SU-DHL-6 (cell line): ENCODE measurements around the gene CAV1.

Source experiments
- CTCF ChIP-seq: fragments of 200-600 bp; sonication (generic); IDR thresholded peaks from one replicate; pipeline ENCODE4 v1.5.1; 2017; ENCODE audit warnings: antibody characterized with exemption, mild to moderate bottlenecking, low read length, moderate library complexity; ENCODE audit not compliant: insufficient read depth, poor library complexity, severe bottlenecking
- EZH2phosphoT487 ChIP-seq: fragments of 200-600 bp; sonication (generic), shearing (Covaris generic); conservative IDR thresholded peaks from 2 replicates; pipeline ENCODE4 v1.6.1; 2018; ENCODE audit warnings: mild to moderate bottlenecking, antibody characterized with exemption, low read length, moderate library complexity, mixed read lengths

DNA sequence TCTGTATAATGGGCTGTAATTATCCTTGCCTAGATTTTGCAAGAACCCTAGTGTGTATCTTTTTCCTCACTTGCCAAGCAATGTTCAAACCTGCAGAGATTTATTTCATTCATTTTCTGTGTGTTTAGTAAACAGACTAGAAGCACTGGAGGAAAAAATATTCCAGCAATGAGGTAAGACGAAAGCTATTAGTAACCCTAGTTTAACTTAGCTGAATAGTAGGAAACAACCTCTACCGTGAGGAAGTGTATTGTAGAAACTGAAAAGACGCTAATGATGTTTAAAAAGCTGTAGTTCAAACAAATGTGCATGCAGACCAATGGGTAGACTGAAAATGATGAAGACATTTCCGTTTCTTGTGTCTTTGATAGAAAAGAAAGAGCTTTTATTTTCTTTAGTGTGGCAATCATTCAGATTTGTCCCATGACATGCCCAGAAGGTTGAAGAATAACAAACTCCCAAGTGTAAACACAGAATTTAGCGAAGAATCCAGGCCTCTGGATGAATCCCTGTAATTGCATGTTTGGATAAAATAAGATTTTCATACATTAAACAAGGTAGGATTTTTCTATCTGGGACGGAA is 20.7 kb downstream of the CAV1 start:
- TF ChIP-seq EZH2phosphoT487 = no peak
- TF ChIP-seq CTCF = no peak
